Breast epithelium (tissue), 4 donors: Measurements from ENCODE around the gene GCM1. TPM values are rescaled to one million over a fixed set of nuclear protein-coding genes. Genes with fewer than 3 reads are reported as not detected.

Source experiments
- DNase-seq, 2 donors: peaks; one replicate each; pipeline ENCODE4 v3.0.0-alpha.2; 2019; ENCODE audit warnings: low spot score in 2 of 2
- H3K27ac ChIP-seq, 2 donors: fragments of 200-600 bp; sonication (generic) in 1 of 2; one replicate each; pipeline ENCODE4 v1.5.1; 2016 to 2019; ENCODE audit warnings: mild to moderate bottlenecking in 1 of 2
- H3K27me3 ChIP-seq, 2 donors: fragments of 200-600 bp; sonication (generic) in 1 of 2; one replicate each; pipeline versions ENCODE4 v1.5.1 to v1.6.0; 2017 to 2019; ENCODE audit warnings: control low read depth in 1 of 2, mild to moderate bottlenecking in 1 of 2
- H3K36me3 ChIP-seq: fragments of 200-600 bp; one replicate; pipeline ENCODE4 v1.5.1; 2019
- H3K4me1 ChIP-seq, 2 donors: fragments of 200-600 bp; sonication (generic); one replicate each; pipeline ENCODE4 v1.5.1; 2016 to 2019; ENCODE audit warnings: control low read depth in 1 of 2
- H3K4me3 ChIP-seq, 3 donors: fragments of 200-600 bp; sonication (generic); 1 replicate in 2 of 3; 2 replicates in 1 of 3; pipeline ENCODE4 v1.5.1; 2016 to 2019; ENCODE audit warnings: mild to moderate bottlenecking in 3 of 3, moderate library complexity in 2 of 3
- H3K9me3 ChIP-seq, 2 donors: fragments of 200-600 bp; sonication (generic) in 1 of 2; one replicate each; pipeline ENCODE4 v1.5.1; 2016 to 2019; ENCODE audit warnings: control low read depth in 1 of 2
- POLR2A ChIP-seq: fragments of 450-650 bp; IDR thresholded peaks from one replicate; pipeline ENCODE4 v1.6.1; 2016; ENCODE audit warnings: antibody characterized with exemption, mild to moderate bottlenecking, moderate library complexity
- POLR2AphosphoS5 ChIP-seq, 3 donors: sonication (generic); formaldehyde crosslinking; IDR thresholded peaks; one replicate each; pipeline ENCODE4 v1.6.1; 2017; ENCODE audit warnings: antibody characterized with exemption in 3 of 3
- intact Hi-C: fragments of 100-400 bp; cut with DNase I; formaldehyde crosslinking; loops from one replicate; pipeline ENCODE4 v1.15.1; 2023; ENCODE audit warnings: low total_unique reads
- total RNA-seq, 3 donors: library from RNA; depleted of rRNA; stranded (reverse); fragments of >200 nt; gene quantifications; one replicate each; pipeline ENCODE4 v1.1.0, GENCODE V29; 2016
- TF ChIP-seq, protein P1 (sequence below), 3 donors: fragments of 450-650 bp; IDR thresholded peaks; one replicate each; pipeline ENCODE4 v1.5.1; 2016 to 2017; ENCODE audit warnings: antibody characterized with exemption in 3 of 3, mild to moderate bottlenecking in 3 of 3, moderate library complexity in 3 of 3

The GCM1 gene
- total RNA-seq, 3 donors from 2014 or later: 0.32 TPM; not detected in 2

DNA sequence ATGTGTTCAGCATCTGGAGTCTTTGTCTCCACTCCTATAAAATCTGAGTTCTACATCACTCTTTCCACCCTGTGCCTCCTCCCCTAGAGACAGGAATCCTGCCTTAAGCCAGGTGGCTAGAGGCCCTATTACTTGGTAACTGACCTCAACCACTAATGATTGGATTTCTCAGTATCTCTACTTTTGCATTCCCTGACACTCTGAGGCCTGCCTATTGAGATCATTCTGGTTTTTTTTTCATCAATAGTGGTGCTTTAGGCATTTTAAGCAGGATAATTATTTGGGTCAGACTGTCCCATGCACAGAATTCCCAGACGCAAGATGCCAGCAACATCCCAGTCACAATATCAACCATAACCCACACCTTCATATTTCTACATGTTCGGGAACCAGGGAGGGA lies 3.9 kb upstream of the GCM1 start:
- Histone ChIP-seq H3K4me1 (no peaks in the 10 kb centered on the region), H3K27ac (no peak overlapping the region), H3K27me3 (no peaks in the 10 kb centered on the region), H3K4me3 (no peak overlapping the region), H3K36me3 (no peaks in the 10 kb centered on the region), H3K9me3 (no peaks in the 10 kb centered on the region)
- intact Hi-C loops: no loop called here
- no peak for TF ChIP-seq POLR2AphosphoS5 (IDR thresholded peaks at IDR 0.05)
- no peak for TF ChIP-seq POLR2A
- TF ChIP-seq, protein P1, sequence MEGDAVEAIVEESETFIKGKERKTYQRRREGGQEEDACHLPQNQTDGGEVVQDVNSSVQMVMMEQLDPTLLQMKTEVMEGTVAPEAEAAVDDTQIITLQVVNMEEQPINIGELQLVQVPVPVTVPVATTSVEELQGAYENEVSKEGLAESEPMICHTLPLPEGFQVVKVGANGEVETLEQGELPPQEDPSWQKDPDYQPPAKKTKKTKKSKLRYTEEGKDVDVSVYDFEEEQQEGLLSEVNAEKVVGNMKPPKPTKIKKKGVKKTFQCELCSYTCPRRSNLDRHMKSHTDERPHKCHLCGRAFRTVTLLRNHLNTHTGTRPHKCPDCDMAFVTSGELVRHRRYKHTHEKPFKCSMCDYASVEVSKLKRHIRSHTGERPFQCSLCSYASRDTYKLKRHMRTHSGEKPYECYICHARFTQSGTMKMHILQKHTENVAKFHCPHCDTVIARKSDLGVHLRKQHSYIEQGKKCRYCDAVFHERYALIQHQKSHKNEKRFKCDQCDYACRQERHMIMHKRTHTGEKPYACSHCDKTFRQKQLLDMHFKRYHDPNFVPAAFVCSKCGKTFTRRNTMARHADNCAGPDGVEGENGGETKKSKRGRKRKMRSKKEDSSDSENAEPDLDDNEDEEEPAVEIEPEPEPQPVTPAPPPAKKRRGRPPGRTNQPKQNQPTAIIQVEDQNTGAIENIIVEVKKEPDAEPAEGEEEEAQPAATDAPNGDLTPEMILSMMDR (IDR thresholded peaks at IDR 0.05): no peak
- no peak for DNase-seq

- Histone ChIP-seq H3K27me3 (no peaks in the 10 kb centered on the region), H3K9me3 (no peaks in the 10 kb centered on the region), H3K36me3 (no peaks in the 10 kb centered on the region), H3K27ac (no peak overlapping the region), H3K4me3 (no peak overlapping the region), H3K4me1 (no peaks in the 10 kb centered on the region)
- TF ChIP-seq POLR2AphosphoS5 (IDR thresholded peaks at IDR 0.05) (no peak), POLR2A (no peak)
- TF ChIP-seq, protein P1 (IDR thresholded peaks at IDR 0.05): no peak
- DNase-seq: no peak
- intact Hi-C loops: no loop called here
These were observed 3.0 kb upstream of the GCM1 start for GRCh38 chr6:53151676-53152075.

DNA sequence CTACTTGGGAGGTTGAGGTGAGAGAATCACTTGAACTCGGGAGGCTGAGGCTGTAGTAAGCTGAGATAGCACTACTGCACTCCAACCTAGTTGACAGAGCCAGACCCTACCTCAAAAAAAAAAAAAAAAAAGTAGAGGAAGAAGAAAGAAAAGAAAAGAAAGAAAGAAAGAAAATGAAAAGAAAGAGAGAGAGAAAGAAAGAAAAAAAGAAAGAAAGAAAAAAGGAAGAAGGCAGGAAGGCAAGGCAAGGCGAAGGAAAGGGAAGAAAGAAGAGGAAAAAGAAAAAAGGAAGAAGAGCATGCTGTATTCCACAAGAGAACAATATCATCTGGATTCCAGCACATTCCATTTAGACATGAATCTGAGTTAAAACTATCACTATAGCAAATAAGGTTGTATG lies 3.8 kb downstream of the GCM1 start:
- Histone ChIP-seq H3K27ac (no peak overlapping the region), H3K9me3 (no peaks in the 10 kb centered on the region), H3K4me1 (no peaks in the 10 kb centered on the region), H3K27me3 (no peaks in the 10 kb centered on the region), H3K4me3 (no peak overlapping the region), H3K36me3 (no peaks in the 10 kb centered on the region)
- intact Hi-C loops: no loop called here
- no peak for DNase-seq
- TF ChIP-seq POLR2AphosphoS5 (IDR thresholded peaks at IDR 0.05) (no peak), POLR2A (no peak)
- TF ChIP-seq, protein P1 (IDR thresholded peaks at IDR 0.05): no peak

GRCh38 chr6:53143710-53144109 lies 4.9 kb downstream of the GCM1 start:
- intact Hi-C loops: no loop called here
- no peak for TF ChIP-seq POLR2A
- no peak for TF ChIP-seq POLR2AphosphoS5 (IDR thresholded peaks at IDR 0.05)
- TF ChIP-seq, protein P1 (IDR thresholded peaks at IDR 0.05): no peak
- no peak overlapping the region for H3K4me3 ChIP-seq
- no peaks in the 10 kb centered on the region for H3K9me3 ChIP-seq
- H3K27ac ChIP-seq: no peak overlapping the region
- no peaks in the 10 kb centered on the region for H3K36me3 ChIP-seq
- H3K27me3 ChIP-seq: no peaks in the 10 kb centered on the region
- DNase-seq: no peak
- H3K4me1 ChIP-seq: no peaks in the 10 kb centered on the region

GRCh38 chr6:53142810-53143209 lies 5.8 kb downstream of the GCM1 start:
- TF ChIP-seq POLR2A: no peak
- TF ChIP-seq, protein P1 (IDR thresholded peaks at IDR 0.05): no peak
- no peak for TF ChIP-seq POLR2AphosphoS5 (IDR thresholded peaks at IDR 0.05)
- Histone ChIP-seq H3K4me1 (no peaks in the 10 kb centered on the region), H3K36me3 (no peaks in the 10 kb centered on the region), H3K27ac (no peak overlapping the region), H3K27me3 (no peaks in the 10 kb centered on the region), H3K9me3 (no peaks in the 10 kb centered on the region), H3K4me3 (no peak overlapping the region)
- no peak for DNase-seq
- intact Hi-C loops: no loop called here
